ENCODE measurements around the gene DDRGK1. TPM values are rescaled to one million over a fixed set of nuclear protein-coding genes. Genes with fewer than 3 reads are reported as not detected.

DDRGK1 gene
- total RNA-seq, 1 donor from 2014 or later = 108 TPM

Other genes starting within 250 kb of the DDRGK1 start
- not detected for gene GNRH2, start 161.1 kb downstream of the DDRGK1 start, total RNA-seq
- gene MRPS26, start 158.6 kb downstream of the DDRGK1 start, total RNA-seq = 32.0 TPM
- not detected for gene OXT, start 133.1 kb downstream of the DDRGK1 start, total RNA-seq
- gene AVP, start 120.0 kb downstream of the DDRGK1 start, total RNA-seq = not detected
- gene FASTKD5, start 44.8 kb downstream of the DDRGK1 start, total RNA-seq = 18.0 TPM
- 7.9 TPM for gene UBOX5, start 44.8 kb downstream of the DDRGK1 start, total RNA-seq
- gene LZTS3, start 31.1 kb downstream of the DDRGK1 start, total RNA-seq = 21.5 TPM
- 43.4 TPM for gene ITPA, start 4.8 kb upstream of the DDRGK1 start, total RNA-seq
- gene SLC4A11, start 34.5 kb upstream of the DDRGK1 start, total RNA-seq = 2.7 TPM
- 24.8 TPM for gene DNAAF9, start 203.0 kb upstream of the DDRGK1 start, total RNA-seq